Placental pericyte (primary cell): Measurements from ENCODE around the gene TAF11L14. TPM values are rescaled to one million over a fixed set of nuclear protein-coding genes. Genes with fewer than 3 reads are reported as not detected.

Experiments
- small RNA-seq: library from RNA; depleted of rRNA; stranded (forward); fragments of <200 nt; gene quantifications from one replicate; pipeline ENCODE3, GENCODE V24; 2012; ENCODE audit warnings: low replicate concordance
- total RNA-seq: library from RNA; depleted of rRNA; stranded (reverse); fragments of >200 nt; gene quantifications from 2 replicates; pipeline ENCODE4 v1.2.3, GENCODE V29; 2012

TAF11L14 gene
- not detected in 2 replicates for total RNA-seq

GRCh38 chr5:17634160-17634559 is at the start of gene TAF11L14:
Gene TAF11L14 (plus strand): TSS chr5:17634460.

GRCh38 chr5:17585658-17586057 is 48.6 kb upstream of the TAF11L14 start, which contains the start of gene TAF11L7:
Gene TAF11L7 (minus strand): TSS chr5:17585758.

DNA sequence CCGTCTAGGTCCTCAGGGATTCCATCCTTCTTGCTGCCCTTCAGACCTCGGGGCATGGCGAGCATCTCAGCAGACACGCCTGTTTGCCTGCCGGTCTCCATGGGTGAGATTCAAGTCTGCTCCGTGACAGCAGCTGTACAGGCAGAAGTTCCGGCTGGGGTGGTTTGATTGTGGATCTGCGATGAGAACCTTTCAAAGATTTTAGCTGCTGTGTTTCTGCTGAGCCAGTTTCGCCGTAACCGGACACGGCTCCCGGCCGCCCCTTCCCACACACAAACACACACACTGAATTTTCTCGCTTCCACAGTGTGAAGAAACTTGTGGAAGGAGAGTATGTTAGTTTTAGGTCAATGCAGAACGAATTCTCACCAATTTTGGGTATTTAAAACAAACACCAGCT is 43.4 kb upstream of the TAF11L14 start, which contains the start of gene TAF11L8:
TAF11L8 (minus strand) TSS at position 101 of the 400 bp plus-strand sequence.

GRCh38 chr5:17594255-17594654 is 40.0 kb upstream of the TAF11L14 start, which contains the start of gene TAF11L9:
Gene TAF11L9 (minus strand): TSS chr5:17594394.

DNA sequence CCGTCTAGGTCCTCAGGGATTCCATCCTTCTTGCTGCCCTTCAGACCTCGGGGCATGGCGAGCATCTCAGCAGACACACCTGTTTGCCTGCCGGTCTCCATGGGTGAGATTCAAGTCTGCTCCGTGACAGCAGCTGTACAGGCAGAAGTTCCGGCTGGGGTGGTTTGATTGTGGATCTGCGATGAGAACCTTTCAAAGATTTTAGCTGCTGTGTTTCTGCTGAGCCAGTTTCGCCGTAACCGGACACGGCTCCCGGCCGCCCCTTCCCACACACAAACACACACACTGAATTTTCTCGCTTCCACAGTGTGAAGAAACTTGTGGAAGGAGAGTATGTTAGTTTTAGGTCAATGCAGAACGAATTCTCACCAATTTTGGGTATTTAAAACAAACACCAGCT is 36.5 kb upstream of the TAF11L14 start, which contains the start of gene TAF11L10:
TAF11L10 (minus strand) TSS at position 101 of the 400 bp plus-strand sequence.

DNA sequence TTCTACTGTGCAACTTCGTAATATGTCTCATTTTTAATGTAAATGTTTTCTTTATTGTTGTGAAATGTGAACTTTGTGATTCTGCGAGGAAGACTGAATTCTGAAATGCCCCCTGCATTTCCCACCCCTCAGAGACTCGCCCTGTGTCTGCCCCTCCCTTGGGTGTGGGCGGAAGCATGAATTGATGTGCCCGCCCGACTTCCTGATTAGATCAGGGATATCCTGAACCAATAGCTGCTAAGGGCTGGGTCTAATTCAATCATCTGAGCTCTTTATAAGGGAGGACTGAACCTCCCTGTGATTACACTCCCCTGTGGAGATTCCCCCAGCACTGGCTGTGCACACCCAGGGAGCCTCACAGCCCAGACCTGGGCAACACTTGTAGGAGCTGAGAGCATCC is 30.4 kb upstream of the TAF11L14 start, which contains the start of gene TAF11L11:
TAF11L11 (plus strand) TSS at position 304 of the 400 bp plus-strand sequence.

GRCh38 chr5:17610092-17610491 is 24.2 kb upstream of the TAF11L14 start, which contains the start of gene TAF11L12:
Gene TAF11L12 (plus strand): TSS chr5:17610392.

DNA sequence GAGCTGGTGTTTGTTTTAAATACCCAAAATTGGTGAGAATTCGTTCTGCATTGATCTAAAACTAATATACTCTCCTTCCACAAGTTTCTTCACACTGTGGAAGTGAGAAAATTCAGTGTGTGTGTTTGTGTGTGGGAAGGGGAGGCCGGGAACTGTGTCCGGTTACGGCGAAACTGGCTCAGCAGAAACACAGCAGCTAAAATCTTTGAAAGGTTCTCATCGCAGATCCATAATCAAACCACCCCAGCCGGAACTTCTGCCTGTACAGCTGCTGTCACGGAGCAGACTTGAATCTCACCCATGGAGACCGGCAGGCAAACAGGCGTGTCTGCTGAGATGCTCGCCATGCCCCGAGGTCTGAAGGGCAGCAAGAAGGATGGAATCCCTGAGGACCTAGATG is 2.5 kb upstream of the TAF11L14 start, which contains the start of gene TAF11L13:
TAF11L13 (plus strand) TSS at position 301 of the 400 bp plus-strand sequence.

Small RNA genes lying within 50 kb of the gene (small RNA-seq; reads per million reads assigned to genes)
- not detected for gene AC233724.1
- gene AC233724.12: not detected
- not detected for gene AC233724.2
- gene AC233724.3: not detected
- not detected for gene AC233724.4
- not detected for gene AC233724.6
- not detected for gene AC233724.7

Other genes starting within 250 kb of the TAF11L14 start
- not detected in 2 replicates for gene TAF11L2, start 136.2 kb upstream of the TAF11L14 start, total RNA-seq
- not detected in 2 replicates for gene TAF11L3, start 116.1 kb upstream of the TAF11L14 start, total RNA-seq
- gene TAF11L4, start 112.7 kb upstream of the TAF11L14 start, total RNA-seq: not detected in 2 replicates
- gene TAF11L5, start 109.2 kb upstream of the TAF11L14 start, total RNA-seq: not detected in 2 replicates
- not detected in 2 replicates for gene TAF11L6, start 105.8 kb upstream of the TAF11L14 start, total RNA-seq
- gene TAF11L7, start 48.7 kb upstream of the TAF11L14 start, total RNA-seq: not detected in 2 replicates
- gene TAF11L8, start 43.5 kb upstream of the TAF11L14 start, total RNA-seq: not detected in 2 replicates
- not detected in 2 replicates for gene TAF11L9, start 40.1 kb upstream of the TAF11L14 start, total RNA-seq
- not detected in 2 replicates for gene TAF11L10, start 36.6 kb upstream of the TAF11L14 start, total RNA-seq
- gene TAF11L11, start 30.3 kb upstream of the TAF11L14 start, total RNA-seq: not detected in 2 replicates
- gene TAF11L12, start 24.1 kb upstream of the TAF11L14 start, total RNA-seq: not detected in 2 replicates
- gene TAF11L13, start 2.4 kb upstream of the TAF11L14 start, total RNA-seq: not detected in 2 replicates